ENCODE data around the gene IL1RN.

Gene IL1RN

GRCh38 chr2:113144259-113144658 is 16.9 kb downstream of the IL1RN start:
- intact Hi-C loops (cut with DNase I), result no loop called here
- no peak for DNase-seq

- peak in 2 of 42 donors; percentile 13 to 28 for DNase-seq
- intact Hi-C loops (cut with DNase I), result no loop called here
Observed at GRCh38 chr2:113148606-113149552, 21.5 kb downstream of the IL1RN start.

- DNase-seq, result peak in 2 of 42 donors; percentile 27 to 31
- intact Hi-C loops (cut with DNase I), result no loop called here
Observed at GRCh38 chr2:113149553-113150257, 22.3 kb downstream of the IL1RN start.

- DNase-seq, result peak in 2 of 42 donors; percentile 1 to 2
- intact Hi-C loops (cut with DNase I), result no loop called here
Observed at GRCh38 chr2:113150258-113150601, 22.8 kb downstream of the IL1RN start.

- DNase-seq, result no peak
- intact Hi-C loops (cut with DNase I), result no loop called here
Observed at GRCh38 chr2:113155331-113155730, 27.9 kb downstream of the IL1RN start.

- DNase-seq, result peak in 3 of 42 donors; percentile 15 to 38 (median 34)
- intact Hi-C loops (cut with DNase I), result no loop called here
Observed at GRCh38 chr2:113156278-113157117, 29.1 kb downstream of the IL1RN start.

- intact Hi-C loops (cut with DNase I), result no loop called here
Observed at GRCh38 chr2:113157118-113157896, 29.9 kb downstream of the IL1RN start.

GRCh38 chr2:113157897-113158753 is 30.7 kb downstream of the IL1RN start:
- peak in 2 of 42 donors; percentile 11 to 30 for DNase-seq
- intact Hi-C loops (cut with DNase I), result no loop called here

More at GRCh38 chr2:113157118-113157896, 29.9 kb downstream of the IL1RN start:
- DNase-seq, result peak in 11 of 42 donors; percentile 10 to 46 (median 30)

GRCh38 chr2:113158884-113159553 is 31.6 kb downstream of the IL1RN start:
- DNase-seq, result peak in 2 of 42 donors; percentile 15 to 20
- intact Hi-C loops (cut with DNase I), result no loop called here

- intact Hi-C loops (cut with DNase I), result no loop called here
- no peak for DNase-seq
Observed at GRCh38 chr2:113160248-113160647, 32.9 kb downstream of the IL1RN start.

GRCh38 chr2:113160962-113161361 is 33.6 kb downstream of the IL1RN start:
- intact Hi-C loops (cut with DNase I), result no loop called here
- DNase-seq, result peak in 1 of 42 donors; percentile 34

GRCh38 chr2:113162173-113162572 is 34.8 kb downstream of the IL1RN start:
- intact Hi-C loops (cut with DNase I), result no loop called here
- DNase-seq, result peak in 4 of 42 donors; percentile 1 to 21 (median 4)

GRCh38 chr2:113162869-113163268 is 35.5 kb downstream of the IL1RN start:
- no peak for DNase-seq
- intact Hi-C loops (cut with DNase I), result no loop called here

GRCh38 chr2:113164215-113164929 is 37.0 kb downstream of the IL1RN start:
- DNase-seq, result peak in 4 of 42 donors; percentile 2 to 31 (median 27)
- intact Hi-C loops (cut with DNase I), result no loop called here

- intact Hi-C loops (cut with DNase I), result no loop called here
- peak in 4 of 42 donors; percentile 5 to 40 (median 13) for DNase-seq
Observed at GRCh38 chr2:113164930-113165585, 37.7 kb downstream of the IL1RN start.

- peak in 3 of 42 donors; percentile 2 to 14 (median 5) for DNase-seq
- intact Hi-C loops (cut with DNase I), result no loop called here
Observed at GRCh38 chr2:113166187-113166645, 38.8 kb downstream of the IL1RN start.

Measured in head of caudate nucleus (tissue), 42 donors.